Calu3 (cell line): ENCODE data around the gene FGGY. TPM values are rescaled to one million over a fixed set of nuclear protein-coding genes. Genes with fewer than 3 reads are reported as not detected.

Experiments used
- BruUV-seq: library from RNA; stranded (reverse); fragments of 400-500 nt; replicated peaks from 2 replicates; lab custom pipeline; 2021; lab: Mats Ljungman, UMichigan
- CTCF ChIA-PET: fragments of 300-600 bp; sonication (Branson Sonifier 250); formaldehyde crosslinking; loops from one replicate; lab custom pipeline; 2022; ENCODE audit warnings: antibody characterized with exemption; lab: Charles Lee
- DNase-seq: peaks from one replicate; pipeline ENCODE4 v3.0.0; 2022
- H3K27ac Mint-ChIP-seq: one replicate; pipeline ENCODE4 v1.8.0; 2022; ENCODE audit warnings: mixed read lengths; ENCODE audit not compliant: unreplicated experiment
- H3K27me3 Mint-ChIP-seq: one replicate; pipeline ENCODE4 v1.8.0; 2022; ENCODE audit warnings: mixed read lengths; ENCODE audit not compliant: unreplicated experiment
- H3K36me3 Mint-ChIP-seq: one replicate; pipeline ENCODE4 v1.8.0; 2022; ENCODE audit warnings: mild to moderate bottlenecking, moderate library complexity, mixed read lengths; ENCODE audit not compliant: insufficient read depth, unreplicated experiment
- H3K4me1 Mint-ChIP-seq: one replicate; pipeline ENCODE4 v1.8.0; 2022; ENCODE audit warnings: mild to moderate bottlenecking, low read depth, mixed read lengths; ENCODE audit not compliant: unreplicated experiment
- H3K4me3 Mint-ChIP-seq: one replicate; pipeline ENCODE4 v1.8.0; 2022; ENCODE audit warnings: mild to moderate bottlenecking, low read depth, moderate library complexity, mixed read lengths; ENCODE audit not compliant: unreplicated experiment
- H3K9me3 Mint-ChIP-seq: one replicate; pipeline ENCODE4 v1.8.0; 2022; ENCODE audit warnings: low read depth, mixed read lengths; ENCODE audit not compliant: unreplicated experiment
- intact Hi-C: fragments of 100-400 bp; cut with micrococcal nuclease; formaldehyde crosslinking; loops from one replicate; pipeline ENCODE4 v1.10.0; 2022; ENCODE audit not compliant: unreplicated experiment
- total RNA-seq: library from RNA; stranded (reverse); gene quantifications from 2 replicates; pipeline ENCODE4 v1.2.3, GENCODE V29; 2022
- TF ChIP-seq, protein P1 (sequence below): fragments of 200-600 bp; IDR thresholded peaks from one replicate; pipeline ENCODE4 v1.8.0; 2022; ENCODE audit warnings: antibody characterized with exemption; ENCODE audit not compliant: unreplicated experiment

Gene FGGY
- total RNA-seq, 1 experiment from 2014 or later = 11.1 TPM

- Mint-ChIP-seq H3K36me3 (no peaks in the 10 kb centered on the region), H3K27me3 (no peaks in the 10 kb centered on the region), H3K27ac (no peak overlapping the region), H3K9me3 (no peaks in the 10 kb centered on the region), H3K4me3 (no peak overlapping the region), H3K4me1 (peaks cover 6% of the 10 kb centered on the region)
- intact Hi-C loops = no loop called here
- BruUV-seq = no TSS peak
- TF ChIP-seq, protein P1, sequence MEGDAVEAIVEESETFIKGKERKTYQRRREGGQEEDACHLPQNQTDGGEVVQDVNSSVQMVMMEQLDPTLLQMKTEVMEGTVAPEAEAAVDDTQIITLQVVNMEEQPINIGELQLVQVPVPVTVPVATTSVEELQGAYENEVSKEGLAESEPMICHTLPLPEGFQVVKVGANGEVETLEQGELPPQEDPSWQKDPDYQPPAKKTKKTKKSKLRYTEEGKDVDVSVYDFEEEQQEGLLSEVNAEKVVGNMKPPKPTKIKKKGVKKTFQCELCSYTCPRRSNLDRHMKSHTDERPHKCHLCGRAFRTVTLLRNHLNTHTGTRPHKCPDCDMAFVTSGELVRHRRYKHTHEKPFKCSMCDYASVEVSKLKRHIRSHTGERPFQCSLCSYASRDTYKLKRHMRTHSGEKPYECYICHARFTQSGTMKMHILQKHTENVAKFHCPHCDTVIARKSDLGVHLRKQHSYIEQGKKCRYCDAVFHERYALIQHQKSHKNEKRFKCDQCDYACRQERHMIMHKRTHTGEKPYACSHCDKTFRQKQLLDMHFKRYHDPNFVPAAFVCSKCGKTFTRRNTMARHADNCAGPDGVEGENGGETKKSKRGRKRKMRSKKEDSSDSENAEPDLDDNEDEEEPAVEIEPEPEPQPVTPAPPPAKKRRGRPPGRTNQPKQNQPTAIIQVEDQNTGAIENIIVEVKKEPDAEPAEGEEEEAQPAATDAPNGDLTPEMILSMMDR = no peak
- CTCF ChIA-PET = no interaction called here
- DNase-seq = no peak
Measured at GRCh38 chr1:59752556-59753414, 455.9 kb downstream of the FGGY start.

DNA sequence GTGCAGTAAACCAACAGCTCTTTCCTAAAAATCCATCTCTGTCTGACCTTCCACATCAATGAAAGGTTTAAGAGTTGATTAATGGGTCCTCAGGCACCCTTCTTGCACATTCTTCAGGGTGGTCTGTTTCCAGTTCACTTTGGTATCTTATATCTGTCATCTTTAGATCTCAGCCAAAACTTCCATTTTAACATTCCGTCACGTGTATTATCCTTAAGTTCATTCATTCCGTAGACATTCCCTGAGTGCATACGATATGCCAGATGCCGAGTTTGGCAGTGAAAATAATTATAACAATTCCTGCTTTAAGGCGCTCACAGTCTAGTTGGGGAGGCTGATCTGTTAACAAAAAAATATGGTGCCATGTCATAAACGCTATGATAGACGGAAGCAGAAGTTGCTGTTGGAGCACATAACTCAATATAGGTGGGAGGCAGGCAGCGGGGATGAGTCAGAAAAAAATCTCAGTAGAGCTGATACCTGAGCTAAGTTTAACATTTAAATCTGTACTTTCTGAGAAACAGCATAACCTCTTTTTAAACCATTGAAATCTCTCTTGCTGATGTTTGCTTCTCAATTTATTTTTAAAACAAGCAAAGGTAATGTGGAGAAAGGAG, 458.3 kb downstream of the FGGY start:
- Mint-ChIP-seq H3K27me3 (no peaks in the 10 kb centered on the region), H3K27ac (no peak overlapping the region), H3K4me3 (no peak overlapping the region), H3K9me3 (no peaks in the 10 kb centered on the region), H3K4me1 (peaks cover 14% of the 10 kb centered on the region), H3K36me3 (no peaks in the 10 kb centered on the region)
- BruUV-seq = no TSS peak
- CTCF ChIA-PET = interaction anchor here (0.6 kb wide), 1 partner anchor 1086 kb away, joined by 6 read pairs; no protein-coding TSS in a partner anchor
- TF ChIP-seq, protein P1 = no peak
- DNase-seq = no peak
- intact Hi-C loops = loop anchor here (5.0 kb wide), 1 partner anchor 1093 kb away; no protein-coding TSS in a partner anchor

DNA sequence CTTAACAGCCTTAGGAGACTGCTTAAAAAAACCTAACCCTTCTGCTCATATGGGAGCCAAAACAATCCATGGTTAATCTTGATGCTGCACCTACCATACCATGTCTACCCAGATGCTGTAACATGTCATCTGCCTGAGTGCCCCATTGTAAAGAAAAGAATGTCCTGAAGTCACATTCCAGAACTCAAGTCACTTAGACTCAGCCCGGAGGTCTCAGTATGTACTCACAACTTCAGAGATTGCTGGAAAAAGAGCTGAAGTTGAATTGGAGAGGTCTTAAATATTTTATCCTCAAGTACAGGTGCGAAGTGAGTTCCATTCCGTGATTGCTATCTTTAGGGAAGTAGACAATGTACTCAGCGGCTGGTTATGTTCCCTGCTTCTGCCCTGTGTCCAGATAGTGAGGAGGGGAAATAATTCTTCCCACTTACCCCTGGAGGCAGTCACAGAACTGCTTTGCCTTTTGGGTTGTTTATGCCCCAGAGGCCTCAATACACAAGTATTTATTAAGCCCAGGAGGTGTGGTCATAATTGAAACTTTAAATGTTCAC, 460.4 kb downstream of the FGGY start:
- H3K27ac Mint-ChIP-seq = no peak overlapping the region
- DNase-seq = no peak
- CTCF ChIA-PET = no interaction called here
- intact Hi-C loops = loop anchor here (5.0 kb wide), 1 partner anchor 1095 kb away; no protein-coding TSS in a partner anchor
- no peaks in the 10 kb centered on the region for H3K27me3 Mint-ChIP-seq
- no peaks in the 10 kb centered on the region for H3K9me3 Mint-ChIP-seq
- TF ChIP-seq, protein P1 = no peak
- peaks cover 8% of the 10 kb centered on the region for H3K4me1 Mint-ChIP-seq
- no peak overlapping the region for H3K4me3 Mint-ChIP-seq
- no TSS peak for BruUV-seq
- no peaks in the 10 kb centered on the region for H3K36me3 Mint-ChIP-seq

GRCh38 chr1:59759156-59759925, 462.4 kb downstream of the FGGY start:
- DNase-seq = peak; percentile 83

More at GRCh38 chr1:59759156-59759925, 462.4 kb downstream of the FGGY start:
- TF ChIP-seq, protein P1 = peak; percentile 91
- Mint-ChIP-seq H3K36me3 (no peaks in the 10 kb centered on the region), H3K9me3 (no peaks in the 10 kb centered on the region), H3K4me1 (peaks cover 8% of the 10 kb centered on the region), H3K4me3 (peak overlapping the region; percentile 16), H3K27me3 (no peaks in the 10 kb centered on the region), H3K27ac (no peak overlapping the region)
- intact Hi-C loops = loop anchor here (2.0 to 5.0 kb wide), 2 partner anchors 1019 to 1097 kb away; no protein-coding TSS in a partner anchor
- CTCF ChIA-PET = interaction anchor here (0.7 to 1.2 kb wide), 5 partner anchors 9 to 1032 kb away, joined by 3 to 11 read pairs (median 5); no protein-coding TSS in a partner anchor
- BruUV-seq = no TSS peak
